HL-60 (cell line): Measurements from ENCODE around the gene ADSS1.

Experiments
- DNase-seq, 2 experiments: peaks; one replicate each; pipeline ENCODE4 v3.0.0-alpha.2; 2010 to 2020; ENCODE audit warnings: low read depth in 1 of 2, low spot score in 1 of 2
- H3K27ac ChIP-seq: fragments of 250-450 bp; sonication (Bioruptor Pico); replicated peaks from 2 replicates; pipeline ENCODE4 v1.5.1; 2020; ENCODE audit warnings: mild to moderate bottlenecking, moderate library complexity
- H3K27me3 ChIP-seq: fragments of 250-450 bp; sonication (Bioruptor Pico); 2 replicates; pipeline ENCODE4 v1.5.1; 2021; ENCODE audit warnings: mild to moderate bottlenecking, moderate library complexity; ENCODE audit not compliant: insufficient read depth, poor library complexity, severe bottlenecking
- H3K4me3 ChIP-seq: replicated peaks from 2 replicates; pipeline ENCODE4 v1.5.1; 2011; ENCODE audit warnings: mild to moderate bottlenecking, control low read depth, low read length; ENCODE audit not compliant: insufficient read depth
- GABPA ChIP-seq: IDR thresholded peaks from 2 replicates; pipeline ENCODE4 v1.6.1; 2012; ENCODE audit warnings: low read depth
- POLR2AphosphoS5 ChIP-seq: IDR thresholded peaks from 2 replicates; pipeline ENCODE4 v1.6.1; 2012; ENCODE audit warnings: low read depth
- SPI1 ChIP-seq: IDR thresholded peaks from 2 replicates; pipeline ENCODE4 v1.6.1; 2012; ENCODE audit warnings: low read depth, mild to moderate bottlenecking, borderline replicate concordance
- TF ChIP-seq, protein P1 (sequence below): IDR thresholded peaks from one replicate; pipeline ENCODE4 v1.5.1; 2011; ENCODE audit warnings: low read length, control low read depth, inconsistent platforms; ENCODE audit not compliant: insufficient read depth
- TF ChIP-seq, protein P2 (sequence below): IDR thresholded peaks from 2 replicates; pipeline ENCODE4 v1.6.1; 2012; ENCODE audit warnings: low read depth; ENCODE audit not compliant: insufficient replicate concordance

ADSS1 gene

DNA sequence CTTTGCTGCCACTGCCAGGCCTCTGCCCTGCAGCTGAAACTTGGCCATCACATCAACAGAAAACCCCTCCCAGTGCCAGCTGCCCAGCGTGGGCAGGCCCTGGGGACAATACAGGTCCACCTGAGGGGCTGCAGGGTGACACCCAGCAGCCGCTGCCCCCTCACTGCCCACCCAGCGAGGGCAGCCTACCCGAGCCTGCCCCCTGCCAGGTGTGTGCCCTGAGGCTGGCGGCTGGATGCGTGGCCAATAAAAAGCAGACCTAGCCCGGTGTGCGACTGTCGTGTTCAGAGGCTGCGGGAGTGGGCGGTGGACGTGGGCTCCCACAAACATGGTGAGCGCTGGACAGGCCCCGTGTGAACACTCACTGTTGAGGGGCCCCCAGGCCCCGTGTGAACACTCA lies 4.7 kb upstream of the ADSS1 start:
- DNase-seq = no peak
- no peak overlapping the region for H3K4me3 ChIP-seq
- H3K27ac ChIP-seq = no peak overlapping the region
- TF ChIP-seq, protein P1, sequence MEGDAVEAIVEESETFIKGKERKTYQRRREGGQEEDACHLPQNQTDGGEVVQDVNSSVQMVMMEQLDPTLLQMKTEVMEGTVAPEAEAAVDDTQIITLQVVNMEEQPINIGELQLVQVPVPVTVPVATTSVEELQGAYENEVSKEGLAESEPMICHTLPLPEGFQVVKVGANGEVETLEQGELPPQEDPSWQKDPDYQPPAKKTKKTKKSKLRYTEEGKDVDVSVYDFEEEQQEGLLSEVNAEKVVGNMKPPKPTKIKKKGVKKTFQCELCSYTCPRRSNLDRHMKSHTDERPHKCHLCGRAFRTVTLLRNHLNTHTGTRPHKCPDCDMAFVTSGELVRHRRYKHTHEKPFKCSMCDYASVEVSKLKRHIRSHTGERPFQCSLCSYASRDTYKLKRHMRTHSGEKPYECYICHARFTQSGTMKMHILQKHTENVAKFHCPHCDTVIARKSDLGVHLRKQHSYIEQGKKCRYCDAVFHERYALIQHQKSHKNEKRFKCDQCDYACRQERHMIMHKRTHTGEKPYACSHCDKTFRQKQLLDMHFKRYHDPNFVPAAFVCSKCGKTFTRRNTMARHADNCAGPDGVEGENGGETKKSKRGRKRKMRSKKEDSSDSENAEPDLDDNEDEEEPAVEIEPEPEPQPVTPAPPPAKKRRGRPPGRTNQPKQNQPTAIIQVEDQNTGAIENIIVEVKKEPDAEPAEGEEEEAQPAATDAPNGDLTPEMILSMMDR = no peak
- no peak for TF ChIP-seq GABPA
- H3K27me3 ChIP-seq = no peaks in the 10 kb centered on the region

- DNase-seq = no peak
- no peak for TF ChIP-seq GABPA
- TF ChIP-seq SPI1 = no peak
- TF ChIP-seq POLR2AphosphoS5 = no peak
- TF ChIP-seq, protein P2, sequence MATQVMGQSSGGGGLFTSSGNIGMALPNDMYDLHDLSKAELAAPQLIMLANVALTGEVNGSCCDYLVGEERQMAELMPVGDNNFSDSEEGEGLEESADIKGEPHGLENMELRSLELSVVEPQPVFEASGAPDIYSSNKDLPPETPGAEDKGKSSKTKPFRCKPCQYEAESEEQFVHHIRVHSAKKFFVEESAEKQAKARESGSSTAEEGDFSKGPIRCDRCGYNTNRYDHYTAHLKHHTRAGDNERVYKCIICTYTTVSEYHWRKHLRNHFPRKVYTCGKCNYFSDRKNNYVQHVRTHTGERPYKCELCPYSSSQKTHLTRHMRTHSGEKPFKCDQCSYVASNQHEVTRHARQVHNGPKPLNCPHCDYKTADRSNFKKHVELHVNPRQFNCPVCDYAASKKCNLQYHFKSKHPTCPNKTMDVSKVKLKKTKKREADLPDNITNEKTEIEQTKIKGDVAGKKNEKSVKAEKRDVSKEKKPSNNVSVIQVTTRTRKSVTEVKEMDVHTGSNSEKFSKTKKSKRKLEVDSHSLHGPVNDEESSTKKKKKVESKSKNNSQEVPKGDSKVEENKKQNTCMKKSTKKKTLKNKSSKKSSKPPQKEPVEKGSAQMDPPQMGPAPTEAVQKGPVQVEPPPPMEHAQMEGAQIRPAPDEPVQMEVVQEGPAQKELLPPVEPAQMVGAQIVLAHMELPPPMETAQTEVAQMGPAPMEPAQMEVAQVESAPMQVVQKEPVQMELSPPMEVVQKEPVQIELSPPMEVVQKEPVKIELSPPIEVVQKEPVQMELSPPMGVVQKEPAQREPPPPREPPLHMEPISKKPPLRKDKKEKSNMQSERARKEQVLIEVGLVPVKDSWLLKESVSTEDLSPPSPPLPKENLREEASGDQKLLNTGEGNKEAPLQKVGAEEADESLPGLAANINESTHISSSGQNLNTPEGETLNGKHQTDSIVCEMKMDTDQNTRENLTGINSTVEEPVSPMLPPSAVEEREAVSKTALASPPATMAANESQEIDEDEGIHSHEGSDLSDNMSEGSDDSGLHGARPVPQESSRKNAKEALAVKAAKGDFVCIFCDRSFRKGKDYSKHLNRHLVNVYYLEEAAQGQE = no peak
- TF ChIP-seq, protein P1 = no peak
- peaks cover 13% of the 10 kb centered on the region for H3K27me3 ChIP-seq
- no peak overlapping the region for H3K4me3 ChIP-seq
- H3K27ac ChIP-seq = no peak overlapping the region
Observed at GRCh38 chr14:104721505-104722431, 2.3 kb upstream of the ADSS1 start.

GRCh38 chr14:104722938-104723650 lies 935 bp upstream of the ADSS1 start:
- Histone ChIP-seq H3K27ac (no peak overlapping the region), H3K27me3 (peaks cover 24% of the 10 kb centered on the region), H3K4me3 (peak overlapping the region; percentile 81)
- TF ChIP-seq, protein P1 = no peak
- TF ChIP-seq POLR2AphosphoS5 (no peak), GABPA (no peak), SPI1 (no peak)
- TF ChIP-seq, protein P2 = no peak
- peak; percentile 49 to 50 for DNase-seq
